Measurements from ENCODE around the gene KIF3B.
"Not testable (repeated sequence)": the region's sequence is repeated elsewhere in the genome, so short reads cannot be mapped to it uniquely, and the experiment has no call there.

The KIF3B gene

DNA sequence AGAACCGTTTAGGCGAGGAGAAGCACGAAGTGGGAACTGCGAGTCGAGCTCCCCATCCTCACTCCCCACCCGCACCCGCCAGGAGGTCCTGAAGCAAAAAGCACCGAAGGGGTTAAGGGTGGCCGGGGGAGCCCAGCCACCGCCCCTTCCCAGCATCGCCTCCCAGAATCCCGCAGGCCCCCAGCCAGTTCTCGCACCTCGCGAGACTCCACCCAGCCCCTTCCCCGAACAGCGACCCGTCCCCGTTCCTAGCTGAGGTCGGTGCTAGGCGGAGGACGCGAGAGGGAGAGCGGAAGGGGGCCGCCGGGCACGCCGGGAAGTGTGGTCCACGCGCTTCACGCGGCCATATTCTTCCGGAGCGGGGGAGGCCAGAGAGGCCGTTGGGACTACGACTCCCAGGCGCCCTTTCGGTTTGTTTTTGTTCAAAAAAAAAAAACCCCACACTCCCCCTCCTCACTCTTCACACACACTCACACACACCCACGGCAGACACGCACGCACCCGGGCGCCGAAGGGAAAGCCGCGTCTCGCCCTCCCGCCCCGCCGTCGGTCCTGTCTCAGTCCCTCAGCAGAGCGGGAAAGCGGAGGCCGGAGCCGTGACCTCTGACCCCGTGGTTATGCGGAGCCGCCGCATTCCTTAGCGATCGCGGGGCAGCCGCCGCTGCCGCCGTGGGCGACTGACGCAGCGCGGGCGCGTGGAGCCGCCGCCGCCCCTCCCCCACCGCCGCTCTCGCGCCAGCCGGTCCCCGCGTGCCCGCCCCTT lies 80.6 kb downstream of the KIF3B start, which contains the start of gene ASXL1:
Gene ASXL1, plus strand, starts transcription at position 463 of the 763 bp plus-strand sequence. CDS start 445 bp downstream, outside the sequence.
- DNase-seq, result peak; percentile 99

DNA sequence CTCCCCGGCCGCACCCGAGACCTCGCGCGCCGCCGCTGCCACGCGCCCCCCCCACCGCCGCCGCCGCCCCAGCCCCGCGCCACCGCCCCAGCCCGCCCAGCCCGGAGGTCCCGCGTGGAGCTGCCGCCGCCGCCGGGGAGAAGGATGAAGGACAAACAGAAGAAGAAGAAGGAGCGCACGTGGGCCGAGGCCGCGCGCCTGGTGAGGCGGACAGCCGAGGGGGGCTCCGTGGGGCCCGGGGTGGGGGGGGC lies 81.1 kb downstream of the KIF3B start:
- DNase-seq, result no peak

DNA sequence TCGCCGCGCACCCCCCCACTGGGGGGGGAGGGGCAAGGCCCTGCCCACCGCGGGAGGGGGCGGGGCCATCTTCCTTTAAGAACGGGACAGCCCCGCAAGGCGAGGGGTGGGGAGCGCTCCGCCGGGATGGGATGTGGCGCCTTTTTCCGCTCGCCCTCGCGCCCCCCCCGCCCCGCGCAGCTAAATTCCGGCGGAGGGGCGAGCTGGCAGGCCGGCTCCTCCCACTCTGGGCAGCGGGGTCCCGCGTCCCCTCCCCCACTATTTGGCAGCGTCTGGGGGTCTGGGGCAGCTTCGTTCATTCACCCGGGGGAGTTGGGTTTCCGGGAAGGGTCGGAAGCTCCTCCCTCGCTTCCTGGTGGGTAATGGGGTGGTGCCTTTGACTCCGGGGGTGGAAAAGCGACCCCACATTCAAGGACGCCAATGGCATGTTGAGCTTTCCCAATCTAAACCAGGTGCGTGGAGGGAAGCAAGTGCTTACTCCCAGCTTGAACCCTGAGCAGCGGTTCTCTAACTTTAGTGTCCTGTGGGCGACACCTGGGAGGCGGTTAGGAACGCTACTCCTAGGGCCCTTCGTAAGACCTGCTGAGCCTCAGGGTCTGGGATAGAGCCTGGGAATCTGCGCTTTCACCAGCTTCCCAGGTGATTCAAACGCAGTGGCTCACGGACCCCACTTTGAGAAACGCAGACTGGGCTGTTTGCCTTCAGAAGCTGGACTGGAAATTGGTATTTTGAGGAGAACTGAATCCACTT lies 81.6 kb downstream of the KIF3B start:
- peak; percentile 86 for DNase-seq

GRCh38 chr20:32359633-32360332 lies 82.3 kb downstream of the KIF3B start:
- DNase-seq, result peak; percentile 64

- DNase-seq, result no peak
These were observed 82.8 kb downstream of the KIF3B start for GRCh38 chr20:32360333-32360634.

GRCh38 chr20:32362901-32363364 lies 85.5 kb downstream of the KIF3B start:
- no peak for DNase-seq

- no peak for DNase-seq
These were observed 86.0 kb downstream of the KIF3B start for GRCh38 chr20:32363492-32363891.

- DNase-seq, result no peak
These were observed 87.2 kb downstream of the KIF3B start for GRCh38 chr20:32364554-32365208.

DNA sequence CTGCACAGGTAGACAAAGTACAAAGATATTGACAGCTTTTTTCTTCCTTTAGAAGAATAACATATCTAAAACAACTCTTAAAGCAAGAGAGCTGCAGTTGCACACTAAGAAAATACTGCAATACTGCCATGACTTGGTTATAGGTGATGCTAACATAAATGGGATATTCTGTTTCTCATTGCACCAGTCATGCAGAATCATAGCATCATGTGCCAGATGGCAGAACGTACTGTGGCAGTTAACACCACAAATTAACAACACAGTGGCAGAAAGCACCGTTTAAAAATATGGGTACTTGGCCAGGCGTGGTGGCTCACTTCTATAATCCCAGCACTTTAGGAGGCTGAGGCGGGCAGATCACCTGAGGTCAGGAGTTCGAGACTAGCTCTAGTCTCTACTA lies 88.1 kb downstream of the KIF3B start:
- no peak for DNase-seq

DNA sequence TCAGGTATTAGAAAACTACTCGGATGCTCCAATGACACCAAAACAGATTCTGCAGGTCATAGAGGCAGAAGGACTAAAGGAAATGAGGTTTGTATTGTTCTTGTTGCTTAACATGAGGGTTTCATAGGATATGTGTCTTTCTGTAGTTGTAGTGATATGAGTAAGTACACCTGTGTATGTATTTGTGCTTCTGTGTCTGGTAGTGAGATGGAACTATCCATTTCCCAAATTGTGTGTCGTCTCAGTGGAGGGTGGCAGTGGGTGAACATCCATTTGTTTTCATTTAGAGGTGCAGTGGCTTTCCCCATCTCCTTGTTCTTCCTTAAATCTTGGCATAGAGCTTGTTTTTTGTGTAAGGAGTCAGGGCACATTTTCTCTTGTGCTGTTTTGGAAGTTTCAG lies 88.9 kb downstream of the KIF3B start:
- DNase-seq, result no peak

GRCh38 chr20:32368323-32368722 lies 90.9 kb downstream of the KIF3B start:
- no peak for DNase-seq

GRCh38 chr20:32368925-32369324 lies 91.5 kb downstream of the KIF3B start:
- no peak for DNase-seq

- DNase-seq, result no peak
These were observed 93.4 kb downstream of the KIF3B start for GRCh38 chr20:32370897-32371296.

- DNase-seq, result no peak
These were observed 101.0 kb downstream of the KIF3B start for GRCh38 chr20:32378461-32378860.

DNA sequence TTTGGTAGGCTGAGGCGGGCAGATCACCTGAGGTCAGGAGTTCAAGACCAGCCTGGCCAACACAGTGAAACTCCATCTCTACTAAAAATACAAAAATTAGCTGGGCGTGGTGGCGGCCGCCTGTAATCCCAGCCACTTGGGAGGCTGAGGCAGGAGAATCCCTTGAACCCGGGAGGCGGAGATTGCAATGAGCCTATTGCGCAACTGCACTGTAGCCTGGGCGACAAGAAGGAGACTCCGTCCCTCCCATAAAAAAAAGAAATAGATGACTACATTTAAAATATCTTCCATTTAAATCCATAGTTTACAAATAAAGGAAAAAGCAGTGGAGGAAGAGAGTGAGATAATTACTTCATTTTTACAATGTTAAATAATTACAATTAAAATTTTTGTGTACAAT lies 102.6 kb downstream of the KIF3B start:
- not testable (repeated sequence) for DNase-seq

GRCh38 chr20:32380745-32381144 lies 103.3 kb downstream of the KIF3B start:
- no peak for DNase-seq

- no peak for DNase-seq
These were observed 104.9 kb downstream of the KIF3B start for GRCh38 chr20:32382102-32382950.

GRCh38 chr20:32383441-32383840 lies 106.0 kb downstream of the KIF3B start:
- not testable (repeated sequence) for DNase-seq

All from DMS53 (cell line).